GM18867 (cell line): ENCODE data around the gene TSPAN9.

ENCODE experiments used
- ATAC-seq: cut with Tn5 transposase; IDR thresholded peaks from one replicate; pipeline ENCODE4 v1.9.1; 2021; ENCODE audit warnings: mild to moderate bottlenecking, moderate library complexity; ENCODE audit not compliant: unreplicated experiment

TSPAN9 gene

GRCh38 chr12:3243376-3244084, 166.4 kb downstream of the TSPAN9 start:
- no peak for ATAC-seq

GRCh38 chr12:3244219-3244750, 167.1 kb downstream of the TSPAN9 start:
- no peak for ATAC-seq

DNA sequence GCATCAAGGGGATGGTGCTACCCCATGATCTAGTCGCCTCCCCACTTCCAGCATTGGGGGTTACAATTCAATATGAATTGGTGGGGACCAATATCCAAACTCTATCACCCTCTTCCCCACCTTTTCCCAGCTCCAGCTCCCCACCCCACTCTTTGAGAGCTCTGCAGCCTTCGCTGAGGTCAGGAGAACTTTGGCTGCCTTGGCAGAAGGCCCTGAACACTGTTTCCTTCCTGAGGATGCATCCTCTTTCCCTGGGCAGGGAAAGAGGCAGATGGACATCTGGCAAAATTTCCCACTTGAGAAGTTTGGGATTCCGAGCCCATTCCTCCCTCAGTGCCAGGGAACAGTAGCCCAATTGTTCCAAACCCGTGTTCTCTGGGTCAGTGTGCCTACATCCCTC, 169.1 kb downstream of the TSPAN9 start:
- ATAC-seq, result no peak

- ATAC-seq, result no peak
Measured at GRCh38 chr12:3247077-3247476, 169.9 kb downstream of the TSPAN9 start.

DNA sequence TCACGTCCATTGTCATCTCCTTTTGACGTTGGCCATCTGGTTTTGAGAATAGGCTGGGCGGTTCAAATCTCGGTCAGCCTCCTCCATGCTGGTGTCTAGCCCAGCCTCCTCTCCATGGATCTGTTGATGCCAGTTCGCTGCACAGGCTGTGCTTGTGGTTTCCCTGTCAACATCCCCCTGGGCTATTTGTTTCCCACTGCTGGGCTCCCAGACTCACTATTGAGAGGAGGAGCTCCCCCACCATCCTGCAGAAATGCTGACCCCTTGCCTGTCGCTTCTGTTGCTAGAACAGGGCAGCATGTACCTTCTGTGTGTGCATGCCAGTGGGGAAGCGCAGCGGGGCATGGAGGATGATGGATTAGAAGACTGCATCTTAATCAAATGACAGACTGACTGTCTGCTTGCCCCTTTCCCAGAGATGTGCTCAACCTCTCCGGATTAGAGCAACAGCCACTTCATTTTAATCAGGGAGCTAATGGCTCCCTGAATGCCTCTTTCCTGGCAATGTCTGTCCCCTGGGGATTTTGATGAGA, 170.5 kb downstream of the TSPAN9 start:
- ATAC-seq, result no peak

GRCh38 chr12:3249081-3249800, 172.1 kb downstream of the TSPAN9 start:
- ATAC-seq, result no peak

DNA sequence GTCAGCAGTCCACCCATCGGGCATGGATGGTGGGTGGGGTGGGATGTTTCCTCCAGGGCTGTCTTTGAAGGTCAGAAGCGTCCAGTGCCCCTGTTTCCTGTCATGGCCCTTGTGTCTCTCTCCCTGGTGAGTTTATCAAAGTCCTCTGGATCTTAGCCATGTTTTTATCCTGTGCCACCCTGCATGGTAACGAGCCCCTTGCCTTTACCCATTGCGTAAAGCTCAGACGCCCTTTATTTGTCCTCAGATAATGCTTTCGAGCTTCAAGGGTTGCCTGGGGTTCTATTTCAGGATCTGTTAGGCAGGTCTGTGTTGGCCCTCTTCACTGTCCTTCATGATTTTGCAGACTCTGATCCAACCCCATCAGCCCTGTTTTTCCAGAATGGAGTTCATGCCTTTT, 172.9 kb downstream of the TSPAN9 start:
- ATAC-seq, result no peak

- ATAC-seq, result no peak
Measured at GRCh38 chr12:3250576-3250975, 173.4 kb downstream of the TSPAN9 start.

GRCh38 chr12:3251067-3251466, 173.9 kb downstream of the TSPAN9 start:
- no peak for ATAC-seq

- ATAC-seq, result no peak
Measured at GRCh38 chr12:3251691-3252090, 174.5 kb downstream of the TSPAN9 start.

DNA sequence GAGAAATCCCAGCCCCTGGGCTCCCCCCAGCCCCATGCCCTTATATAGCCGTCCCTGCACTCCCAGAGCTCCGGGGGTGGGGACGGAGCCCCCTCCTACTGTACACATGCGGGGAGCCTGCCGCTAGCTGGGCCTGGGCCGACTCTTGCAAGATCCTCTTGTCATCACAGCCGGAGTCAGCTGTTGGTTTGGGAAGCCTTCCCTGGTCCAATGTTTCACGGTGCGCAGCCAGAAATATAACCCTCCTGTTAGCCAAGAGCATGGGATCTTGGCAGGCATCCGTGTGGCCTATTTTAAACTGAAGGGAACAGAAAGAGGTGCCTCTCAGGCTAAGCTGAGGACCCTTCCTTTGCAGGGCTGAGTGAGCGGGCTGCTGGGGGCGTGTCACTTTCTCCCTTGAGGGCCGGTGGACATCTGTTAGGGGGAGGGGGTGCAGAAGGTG, 175.3 kb downstream of the TSPAN9 start:
- ATAC-seq, result no peak

- ATAC-seq, result no peak
Measured at GRCh38 chr12:3253682-3254275, 176.6 kb downstream of the TSPAN9 start.

DNA sequence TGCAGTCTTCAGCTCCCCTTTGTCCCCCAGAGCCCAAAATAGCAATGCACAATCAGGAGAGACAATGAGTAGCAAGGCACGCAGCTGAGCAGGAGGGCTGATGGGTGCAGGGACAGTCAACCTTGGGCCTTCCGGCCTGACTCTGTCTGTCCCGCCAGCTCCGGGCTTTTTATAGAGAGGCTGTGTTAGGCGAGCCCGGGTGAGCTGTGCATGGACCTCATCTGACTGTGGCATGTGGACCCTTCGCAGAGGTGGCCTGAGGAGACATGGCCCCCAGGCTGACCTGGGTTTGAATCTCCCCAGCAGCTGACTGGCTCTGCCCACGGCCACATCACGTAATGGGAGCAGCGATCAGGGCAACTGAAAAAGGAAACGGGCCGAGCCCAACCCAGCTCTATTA, 177.9 kb downstream of the TSPAN9 start:
- no peak for ATAC-seq

- no peak for ATAC-seq
Measured at GRCh38 chr12:3256103-3256631, 179.0 kb downstream of the TSPAN9 start.

DNA sequence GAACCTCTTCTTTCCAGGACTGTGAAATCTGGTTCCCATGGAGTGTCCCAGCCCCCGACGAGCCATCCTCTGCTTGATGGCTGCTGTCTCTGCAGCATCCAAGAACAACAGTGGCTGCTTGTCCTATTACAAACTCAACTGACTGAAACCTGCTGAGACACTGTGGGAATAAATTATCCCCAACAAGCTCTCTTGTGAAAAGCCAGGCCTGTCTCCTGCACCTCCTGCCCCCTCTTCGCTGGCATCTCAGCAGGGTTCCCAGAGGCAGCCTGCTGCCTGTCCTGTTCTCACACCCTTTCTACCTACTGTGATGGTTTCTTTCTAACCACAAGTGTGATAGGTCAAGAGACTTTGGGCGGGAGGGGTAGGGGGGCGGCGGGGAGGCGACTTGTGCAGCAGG, 180.2 kb downstream of the TSPAN9 start:
- no peak for ATAC-seq

- no peak for ATAC-seq
Measured at GRCh38 chr12:3259973-3260372, 182.8 kb downstream of the TSPAN9 start.

DNA sequence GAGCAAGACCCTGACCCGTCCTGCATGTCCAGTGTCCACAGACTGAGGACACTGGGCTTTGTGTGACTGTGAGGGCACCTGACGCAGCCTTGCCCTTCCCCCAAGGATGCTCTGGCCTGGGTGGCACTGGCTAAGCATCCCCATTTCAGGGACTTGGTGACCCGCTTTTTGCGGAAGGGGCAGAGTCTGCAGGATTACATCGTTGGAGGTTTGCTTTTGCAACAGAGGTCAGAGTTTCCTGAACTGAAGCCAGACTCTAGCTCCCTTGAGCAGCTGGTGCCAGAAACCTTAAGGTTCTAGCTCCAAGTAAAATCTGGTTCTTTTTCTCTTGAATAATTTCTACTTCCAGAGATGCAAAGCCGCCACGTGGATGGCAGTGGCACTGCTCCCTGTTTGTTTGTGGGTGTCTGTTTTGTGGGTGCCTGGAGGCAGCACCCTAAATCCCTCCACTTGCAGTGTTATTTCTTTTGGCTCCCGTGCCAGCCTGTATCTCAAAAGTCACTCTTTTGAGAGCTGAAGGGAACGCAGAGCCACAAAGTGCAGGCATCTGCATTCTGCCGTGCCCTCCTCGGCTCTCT, 184.7 kb downstream of the TSPAN9 start:
- ATAC-seq, result no peak

GRCh38 chr12:3262470-3262869, 185.3 kb downstream of the TSPAN9 start:
- ATAC-seq, result no peak

- no peak for ATAC-seq
Measured at GRCh38 chr12:3263282-3263681, 186.1 kb downstream of the TSPAN9 start.

DNA sequence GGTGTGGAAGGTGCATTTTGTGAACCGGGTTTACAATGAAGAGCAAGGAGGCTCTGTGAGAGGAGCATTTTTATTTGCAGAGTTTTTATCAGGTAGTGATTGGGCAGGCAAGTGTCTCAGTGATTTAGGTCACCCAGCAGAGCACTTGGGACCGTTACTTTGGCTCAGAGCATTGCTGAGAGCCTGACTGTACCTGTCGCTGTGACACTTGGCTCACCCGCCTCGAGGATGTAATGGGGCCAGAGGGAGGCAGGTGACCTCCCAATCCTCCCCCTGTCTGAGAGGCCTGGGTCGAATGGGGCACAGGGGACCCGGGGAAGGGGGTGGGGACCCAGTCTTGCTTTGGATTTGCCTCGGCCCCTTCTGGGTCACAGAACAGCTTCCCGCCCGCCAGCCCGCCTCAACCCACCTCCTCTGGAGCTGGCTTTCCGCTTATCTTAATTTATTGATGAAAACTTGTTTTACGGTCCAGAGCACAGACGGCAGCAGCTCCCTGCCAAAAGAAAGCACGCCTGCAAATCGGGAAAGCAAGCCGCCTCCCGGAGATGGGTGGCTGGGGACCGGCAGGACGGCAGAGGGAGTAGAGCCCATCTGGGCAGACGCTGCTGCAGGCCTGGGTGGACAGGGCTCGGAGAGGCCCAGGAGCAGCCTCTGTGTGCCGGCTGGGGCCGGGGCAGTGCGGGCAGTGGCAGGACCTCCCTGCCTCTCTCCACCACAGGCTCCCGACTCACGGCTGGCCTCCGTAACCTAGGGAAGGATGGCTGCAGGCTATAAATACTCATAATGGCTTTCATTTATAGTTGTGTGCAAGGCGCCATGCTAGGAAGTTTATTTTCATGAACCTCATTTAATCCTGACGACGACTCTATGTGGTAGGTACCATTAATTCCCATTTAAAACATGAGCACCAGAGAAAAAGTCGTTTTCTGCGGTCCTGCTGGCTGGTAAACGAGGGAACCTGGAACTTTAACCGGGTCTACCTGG, 187.1 kb downstream of the TSPAN9 start:
- no peak for ATAC-seq
